ENCODE data around the gene ABCA9.

ABCA9 gene

GRCh38 chr17:69064001-69064400, 3.3 kb upstream of the ABCA9 start:
- Histone ChIP-seq H3K27me3 (no peaks in the 10 kb centered on the region), H3K9me3 (no peaks in the 10 kb centered on the region), H3K4me3 (ENCODE audit: low read depth in 1 of 2, low read length in 1 of 2) (no peak overlapping the region), H3K27ac (peak overlapping the region; percentile 7), H3K4me1 (ENCODE audit: control insufficient read depth in 1 of 2, insufficient read depth in 1 of 2, low read depth in 1 of 2, low read length in 1 of 2) (peaks cover 3 to 13% of the 10 kb centered on the region in 2 experiments), H3K36me3 (no peaks in the 10 kb centered on the region)
- no peak for TF ChIP-seq CTCF (IDR thresholded peaks at IDR 0.05)

- no peak overlapping the region for H3K27ac ChIP-seq
- no peak overlapping the region for H3K4me3 ChIP-seq (ENCODE audit: low read depth in 1 of 2, low read length in 1 of 2)
- no peaks in the 10 kb centered on the region for H3K9me3 ChIP-seq
- H3K36me3 ChIP-seq: no peaks in the 10 kb centered on the region
- H3K27me3 ChIP-seq: no peaks in the 10 kb centered on the region
- H3K4me1 ChIP-seq (ENCODE audit: control insufficient read depth in 1 of 2, insufficient read depth in 1 of 2, low read depth in 1 of 2, low read length in 1 of 2): peaks cover 3 to 13% of the 10 kb centered on the region in 2 experiments
- TF ChIP-seq CTCF (IDR thresholded peaks at IDR 0.05): no peak
Observed at GRCh38 chr17:69062860-69063581, 2.3 kb upstream of the ABCA9 start.

- Histone ChIP-seq H3K4me1 (ENCODE audit: control insufficient read depth in 1 of 2, insufficient read depth in 1 of 2, low read depth in 1 of 2, low read length in 1 of 2) (peaks cover 3 to 13% of the 10 kb centered on the region in 2 experiments), H3K9me3 (no peaks in the 10 kb centered on the region), H3K27me3 (no peaks in the 10 kb centered on the region), H3K27ac (no peak overlapping the region), H3K36me3 (no peaks in the 10 kb centered on the region), H3K4me3 (ENCODE audit: low read depth in 1 of 2, low read length in 1 of 2) (no peak overlapping the region)
- TF ChIP-seq CTCF (IDR thresholded peaks at IDR 0.05): no peak
Observed at GRCh38 chr17:69061721-69062556, 1.2 kb upstream of the ABCA9 start.

- Histone ChIP-seq H3K27me3 (no peaks in the 10 kb centered on the region), H3K4me1 (ENCODE audit: control insufficient read depth in 1 of 2, insufficient read depth in 1 of 2, low read depth in 1 of 2, low read length in 1 of 2) (no peaks in the 10 kb centered on the region), H3K4me3 (ENCODE audit: low read depth in 1 of 2, low read length in 1 of 2) (no peak overlapping the region), H3K36me3 (no peaks in the 10 kb centered on the region), H3K27ac (no peak overlapping the region), H3K9me3 (no peaks in the 10 kb centered on the region)
- TF ChIP-seq CTCF (IDR thresholded peaks at IDR 0.05): no peak
Observed at GRCh38 chr17:69059458-69060175, 1.1 kb downstream of the ABCA9 start.

GRCh38 chr17:69058165-69058564, 2.6 kb downstream of the ABCA9 start:
- no peak overlapping the region for H3K27ac ChIP-seq
- H3K9me3 ChIP-seq: no peaks in the 10 kb centered on the region
- TF ChIP-seq CTCF (IDR thresholded peaks at IDR 0.05): no peak
- no peaks in the 10 kb centered on the region for H3K4me1 ChIP-seq (ENCODE audit: control insufficient read depth in 1 of 2, insufficient read depth in 1 of 2, low read depth in 1 of 2, low read length in 1 of 2)
- no peaks in the 10 kb centered on the region for H3K27me3 ChIP-seq
- H3K36me3 ChIP-seq: no peaks in the 10 kb centered on the region
- H3K4me3 ChIP-seq (ENCODE audit: low read depth in 1 of 2, low read length in 1 of 2): no peak overlapping the region

All from neutrophil (primary cell).